A549 (cell line): Measurements from ENCODE around the gene NCF2. TPM values are rescaled to one million over a fixed set of nuclear protein-coding genes. Genes with fewer than 3 reads are reported as not detected.

Experiments
- ATAC-seq, 2 experiments: fragments of 200-7000 bp in 1 of 2; fragments of >200 bp in 1 of 2; cut with Nextera tagmentation in 1 of 2; cut with Tn5 transposase in 1 of 2; 3 replicates each; pipeline versions ENCODE4 v1.8.0 to v1.9.1; 2018 to 2020; ENCODE audit warnings: mild to moderate bottlenecking in 1 of 2, moderate library complexity in 1 of 2
- CTCF ChIA-PET: fragments of 300-600 bp; sonication (Branson Sonifier 250); formaldehyde crosslinking; extraction: SDS; loops from one replicate; lab custom pipeline; 2021; ENCODE audit warnings: antibody characterized with exemption, inconsistent platforms; lab: Yijun Ruan, JAX
- POLR2A ChIA-PET: fragments of 350-600 bp; formaldehyde crosslinking; extraction: SDS; loops from one replicate; lab custom pipeline; 2021; ENCODE audit warnings: antibody characterized with exemption, inconsistent platforms; lab: Yijun Ruan, JAX
- DNase-seq, 2 experiments: peaks; one replicate each; pipeline versions ENCODE4 v3.0.0 to v3.0.0-alpha.2; 2011 to 2016; ENCODE audit warnings: low read depth in 1 of 2, low spot score in 1 of 2
- FAIRE-seq: peaks from 2 replicates; lab custom pipeline; 2011; peaks lifted over from hg19 to GRCh38; lab: Jason Lieb, UNC
- H3K27ac ChIP-seq, 2 experiments: fragments of >200 bp; sonication (Bioruptor Twin); formaldehyde crosslinking; 3 replicates each; pipeline ENCODE4 v1.5.1; 2016 to 2017
- H3K4me1 ChIP-seq: fragments of >200 bp; sonication (Bioruptor Twin); formaldehyde crosslinking; 3 replicates; pipeline ENCODE4 v1.6.1; 2016
- H3K4me2 ChIP-seq: fragments of >200 bp; sonication (Bioruptor Twin); formaldehyde crosslinking; 3 replicates; pipeline ENCODE4 v1.6.1; 2016
- H3K4me3 ChIP-seq: fragments of >200 bp; sonication (Bioruptor Twin); formaldehyde crosslinking; 3 replicates; pipeline ENCODE4 v1.5.1; 2016
- H3K9me3 ChIP-seq: fragments of >200 bp; sonication (Bioruptor Twin); formaldehyde crosslinking; 3 replicates; pipeline ENCODE4 v1.6.1; 2016
- CBX2 ChIP-seq: fragments of 200-600 bp; sonication (generic); IDR thresholded peaks from 2 replicates; pipeline ENCODE4 v1.6.1; 2016; ENCODE audit warnings: low read depth, mild to moderate bottlenecking, borderline replicate concordance
- CBX8 ChIP-seq: fragments of 200-600 bp; sonication (generic); IDR thresholded peaks from 2 replicates; pipeline ENCODE4 v1.6.1; 2016
- CEBPB ChIP-seq, 2 experiments: fragments of >200 bp in 1 of 2; sonication (Bioruptor Twin) in 1 of 2; formaldehyde crosslinking in 1 of 2; IDR thresholded peaks; 2 replicates each; pipeline ENCODE4 v1.6.1; 2012 to 2016
- EP300 ChIP-seq, 2 experiments: fragments of >200 bp; sonication (Bioruptor Twin); formaldehyde crosslinking; IDR thresholded peaks; 2 replicates in 1 of 2; 3 replicates in 1 of 2; pipeline ENCODE4 v1.6.1; 2016 to 2017
- FOSL2 ChIP-seq, 2 experiments: fragments of 450-650 bp in 1 of 2; fragments of >200 bp in 1 of 2; sonication (Bioruptor Twin) in 1 of 2; formaldehyde crosslinking; IDR thresholded peaks; 2 replicates each; pipeline versions ENCODE4 v1.5.0 to v1.6.1; 2016 to 2020; ENCODE audit warnings: mild to moderate bottlenecking in 1 of 2, moderate library complexity in 1 of 2
- HDAC2 ChIP-seq: fragments of 200-600 bp; sonication (generic); IDR thresholded peaks from 2 replicates; pipeline ENCODE4 v1.6.1; 2016
- HEYL ChIP-seq: fragments of 250-450 bp; sonication (Bioruptor Pico); IDR thresholded peaks from 2 replicates; pipeline ENCODE4 v1.8.0; 2021; ENCODE audit warnings: mild to moderate bottlenecking, moderate library complexity
- HOXB5 ChIP-seq: fragments of 250-450 bp; sonication (Bioruptor Pico); IDR thresholded peaks from 2 replicates; pipeline ENCODE4 v1.5.0; 2020; ENCODE audit warnings: mild to moderate bottlenecking, moderate library complexity
- JUNB ChIP-seq: fragments of >200 bp; sonication (Bioruptor Twin); formaldehyde crosslinking; IDR thresholded peaks from 2 replicates; pipeline ENCODE4 v1.6.1; 2016
- KDM5A ChIP-seq: fragments of 200-600 bp; sonication (generic); IDR thresholded peaks from 2 replicates; pipeline ENCODE4 v1.6.1; 2016; ENCODE audit warnings: antibody characterized with exemption, mild to moderate bottlenecking
- PHF8 ChIP-seq: fragments of 200-600 bp; sonication (generic); IDR thresholded peaks from 2 replicates; pipeline ENCODE4 v1.6.1; 2016; ENCODE audit warnings: low read depth, mild to moderate bottlenecking, antibody characterized with exemption, moderate library complexity, borderline replicate concordance
- POLR2A ChIP-seq: IDR thresholded peaks from 2 replicates; pipeline ENCODE4 v1.6.1; 2012; ENCODE audit warnings: mild to moderate bottlenecking, low read length
- RAD21 ChIP-seq, 2 experiments: fragments of >200 bp in 1 of 2; sonication (Bioruptor Twin) in 1 of 2; formaldehyde crosslinking in 1 of 2; IDR thresholded peaks in 1 of 2; conservative IDR thresholded peaks in 1 of 2; 2 replicates in 1 of 2; 3 replicates in 1 of 2; pipeline ENCODE4 v1.6.1; 2012 to 2018; ENCODE audit warnings: inconsistent platforms in 1 of 2
- SMC3 ChIP-seq: fragments of >200 bp; sonication (Bioruptor Twin); formaldehyde crosslinking; IDR thresholded peaks from 3 replicates; pipeline ENCODE4 v1.6.1; 2018; ENCODE audit warnings: inconsistent platforms
- ZNF302 ChIP-seq: fragments of 250-450 bp; sonication (Bioruptor Pico); IDR thresholded peaks from 2 replicates; pipeline ENCODE4 v1.9.0; 2021; ENCODE audit warnings: inconsistent platforms, mild to moderate bottlenecking, moderate library complexity
- ZSCAN20 ChIP-seq: fragments of 250-450 bp; sonication (Bioruptor Pico); IDR thresholded peaks from 2 replicates; pipeline ENCODE4 v1.8.0; 2022; ENCODE audit warnings: mild to moderate bottlenecking, moderate library complexity
- WGBS: methylation state at CpG from one replicate; pipeline ENCODE4 v1.1.6; 2017; ENCODE audit errors: missing lambda C conversion rate; 5-methylcytosine and 5-hydroxymethylcytosine counted together
- polyA plus RNA-seq, 4 experiments: library from polyadenylated mRNA; depleted of rRNA in 3 of 4; stranded (reverse); fragments of >200 nt; fragmentation: RNase III in 1 of 4; extraction: RNeasy Plus Mini Kit Qiagen cat#74134 plus additional on column Dnase treatment in 1 of 4; gene quantifications; 2 replicates in 3 of 4; 3 replicates in 1 of 4; pipeline ENCODE4 v1.2.3, GENCODE V29; 2011 to 2017
- TF ChIP-seq, protein P1 (sequence below): fragments of >200 bp; sonication (Bioruptor Twin); formaldehyde crosslinking; IDR thresholded peaks from 3 replicates; pipeline ENCODE4 v1.5.1; 2016
- TF ChIP-seq, protein P2 (sequence below): IDR thresholded peaks from 2 replicates; pipeline ENCODE4 v1.6.1; 2012
- TF ChIP-seq, protein P3 (sequence below): fragments of 150-350 bp; IDR thresholded peaks from 2 replicates; pipeline ENCODE4 v1.6.1; 2014; ENCODE audit warnings: low read depth, mild to moderate bottlenecking, low read length

Gene NCF2
- polyA plus RNA-seq, 2 of the 4 experiments (the other 2 are of a cell fraction) = 4.5 to 4.6 TPM

DNA sequence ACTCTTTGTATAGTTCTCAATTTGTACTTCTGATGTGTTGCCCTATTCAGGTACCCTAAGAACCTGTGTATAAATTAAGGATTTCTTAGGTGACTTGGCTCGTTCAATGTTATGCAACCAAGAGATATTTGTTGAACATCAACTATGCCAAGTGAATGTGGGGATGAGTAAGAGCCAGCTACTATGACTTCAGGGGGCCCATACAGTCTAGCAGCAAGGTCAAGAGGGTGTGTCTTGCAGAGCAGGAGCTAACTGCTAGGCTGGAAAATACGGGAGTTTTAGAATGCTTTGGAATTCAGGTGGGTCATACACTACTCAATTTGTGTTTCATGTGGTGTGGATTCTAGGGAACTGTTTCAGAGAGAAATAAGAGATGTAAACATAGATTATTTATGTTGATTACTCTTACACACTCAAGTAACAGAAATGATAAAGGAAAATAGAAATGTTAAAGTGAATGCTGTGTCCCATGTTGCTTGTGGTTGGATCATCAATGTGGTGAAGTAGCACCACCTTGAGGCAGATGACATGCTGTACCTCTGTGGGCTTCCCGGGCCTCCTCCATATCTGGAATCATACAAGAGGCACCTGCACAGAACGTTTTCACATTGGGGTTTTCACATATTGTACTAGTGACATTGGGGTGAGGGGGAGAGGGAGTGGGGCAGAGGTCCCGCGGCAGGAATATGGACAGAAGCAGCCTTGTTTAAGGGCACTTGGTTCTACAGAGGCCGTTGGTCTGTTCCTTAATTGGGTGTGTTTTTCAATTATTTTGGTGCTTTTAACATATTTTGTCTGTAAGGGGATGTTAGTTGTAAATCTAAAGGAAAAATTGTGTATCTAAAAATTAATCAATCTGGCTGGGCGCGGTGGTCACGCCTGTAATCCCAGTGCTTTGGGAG lies 32.9 kb upstream of the NCF2 start:
- TF ChIP-seq PHF8 = no peak
- TF ChIP-seq, protein P1, sequence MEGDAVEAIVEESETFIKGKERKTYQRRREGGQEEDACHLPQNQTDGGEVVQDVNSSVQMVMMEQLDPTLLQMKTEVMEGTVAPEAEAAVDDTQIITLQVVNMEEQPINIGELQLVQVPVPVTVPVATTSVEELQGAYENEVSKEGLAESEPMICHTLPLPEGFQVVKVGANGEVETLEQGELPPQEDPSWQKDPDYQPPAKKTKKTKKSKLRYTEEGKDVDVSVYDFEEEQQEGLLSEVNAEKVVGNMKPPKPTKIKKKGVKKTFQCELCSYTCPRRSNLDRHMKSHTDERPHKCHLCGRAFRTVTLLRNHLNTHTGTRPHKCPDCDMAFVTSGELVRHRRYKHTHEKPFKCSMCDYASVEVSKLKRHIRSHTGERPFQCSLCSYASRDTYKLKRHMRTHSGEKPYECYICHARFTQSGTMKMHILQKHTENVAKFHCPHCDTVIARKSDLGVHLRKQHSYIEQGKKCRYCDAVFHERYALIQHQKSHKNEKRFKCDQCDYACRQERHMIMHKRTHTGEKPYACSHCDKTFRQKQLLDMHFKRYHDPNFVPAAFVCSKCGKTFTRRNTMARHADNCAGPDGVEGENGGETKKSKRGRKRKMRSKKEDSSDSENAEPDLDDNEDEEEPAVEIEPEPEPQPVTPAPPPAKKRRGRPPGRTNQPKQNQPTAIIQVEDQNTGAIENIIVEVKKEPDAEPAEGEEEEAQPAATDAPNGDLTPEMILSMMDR = peak; percentile 71
- peak; percentile 37 to 55; a peak in 1 of 4 replicates for TF ChIP-seq CEBPB (IDR thresholded peaks at IDR 0.05)
- TF ChIP-seq RAD21 (conservative IDR thresholded peaks at IDR 0.05 in 1 of 2, IDR thresholded peaks at IDR 0.05 in 1 of 2) = peak; percentile 76 to 77
- TF ChIP-seq ZNF302 (CRISPR knock-in tag) = no peak
- no peak for TF ChIP-seq FOSL2 (IDR thresholded peaks at IDR 0.05)
- TF ChIP-seq FOSL2 (CRISPR knock-in tag; IDR thresholded peaks at IDR 0.05) = peak; percentile 9; the same call in 1 of the 2 replicates
- peak; percentile 60 for TF ChIP-seq SMC3
- H3K4me3 ChIP-seq = no peak overlapping the region
- H3K4me2 ChIP-seq = peak overlapping the region; percentile 25
- DNase-seq (peak; percentile 43 to 78), ATAC-seq (peak; percentile 97 to 99), FAIRE-seq (peak; percentile 28)
- POLR2A ChIA-PET = interaction anchor here (0.6 to 1.4 kb wide), 2 partner anchors 9 to 14 kb away, joined by 3 to 6 read pairs; no protein-coding TSS in a partner anchor
- WGBS = 40% methylated on average over 10 of the region's 10 CpGs
- H3K4me1 ChIP-seq = peaks cover 37% of the 10 kb centered on the region
- CTCF ChIA-PET = interaction anchor here (0.6 to 3.4 kb wide), 32 partner anchors 10 to 1402 kb away, joined by 3 to 21 read pairs (median 4); no protein-coding TSS in a partner anchor
- no peaks in the 10 kb centered on the region for H3K9me3 ChIP-seq
- peak overlapping the region in 1 of 2 experiments; percentile 61; a peak in 3 of 6 replicates for H3K27ac ChIP-seq

DNA sequence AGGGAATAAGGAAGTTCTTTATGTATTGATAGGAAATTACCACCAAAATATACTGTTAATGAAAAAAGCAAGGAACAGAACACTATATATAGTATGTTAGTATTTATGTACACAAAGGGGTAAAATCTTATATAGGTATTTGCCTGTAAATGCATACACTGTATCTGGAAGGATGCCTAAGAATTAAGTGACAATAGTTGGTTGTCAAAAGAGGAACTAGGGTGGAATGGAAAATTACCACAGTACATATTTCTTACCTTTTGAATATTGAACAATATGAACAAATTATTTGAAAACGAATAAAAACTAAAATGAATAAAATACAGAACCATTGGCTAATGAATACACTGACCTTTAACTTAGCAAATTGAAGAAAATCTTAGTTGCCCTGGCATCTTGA lies 31.8 kb upstream of the NCF2 start:
- WGBS = 75% methylated on average over 1 of the region's 1 CpG
- Histone ChIP-seq H3K4me2 (no peak overlapping the region), H3K4me1 (peaks cover 31% of the 10 kb centered on the region), H3K27ac (no peak overlapping the region), H3K9me3 (no peaks in the 10 kb centered on the region)
- CTCF ChIA-PET = interaction anchor here (0.8 to 3.4 kb wide), 9 partner anchors 11 to 361 kb away, joined by 3 to 21 read pairs (median 4); no protein-coding TSS in a partner anchor
- DNase-seq = no peak
- no peak for TF ChIP-seq CBX8
- no peak for TF ChIP-seq SMC3
- no peak for TF ChIP-seq ZNF302 (CRISPR knock-in tag)
- no peak for TF ChIP-seq HDAC2
- TF ChIP-seq, protein P2, sequence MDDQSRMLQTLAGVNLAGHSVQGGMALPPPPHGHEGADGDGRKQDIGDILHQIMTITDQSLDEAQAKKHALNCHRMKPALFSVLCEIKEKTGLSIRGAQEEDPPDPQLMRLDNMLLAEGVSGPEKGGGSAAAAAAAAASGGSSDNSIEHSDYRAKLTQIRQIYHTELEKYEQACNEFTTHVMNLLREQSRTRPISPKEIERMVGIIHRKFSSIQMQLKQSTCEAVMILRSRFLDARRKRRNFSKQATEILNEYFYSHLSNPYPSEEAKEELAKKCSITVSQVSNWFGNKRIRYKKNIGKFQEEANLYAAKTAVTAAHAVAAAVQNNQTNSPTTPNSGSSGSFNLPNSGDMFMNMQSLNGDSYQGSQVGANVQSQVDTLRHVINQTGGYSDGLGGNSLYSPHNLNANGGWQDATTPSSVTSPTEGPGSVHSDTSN = no peak
- TF ChIP-seq, protein P3, sequence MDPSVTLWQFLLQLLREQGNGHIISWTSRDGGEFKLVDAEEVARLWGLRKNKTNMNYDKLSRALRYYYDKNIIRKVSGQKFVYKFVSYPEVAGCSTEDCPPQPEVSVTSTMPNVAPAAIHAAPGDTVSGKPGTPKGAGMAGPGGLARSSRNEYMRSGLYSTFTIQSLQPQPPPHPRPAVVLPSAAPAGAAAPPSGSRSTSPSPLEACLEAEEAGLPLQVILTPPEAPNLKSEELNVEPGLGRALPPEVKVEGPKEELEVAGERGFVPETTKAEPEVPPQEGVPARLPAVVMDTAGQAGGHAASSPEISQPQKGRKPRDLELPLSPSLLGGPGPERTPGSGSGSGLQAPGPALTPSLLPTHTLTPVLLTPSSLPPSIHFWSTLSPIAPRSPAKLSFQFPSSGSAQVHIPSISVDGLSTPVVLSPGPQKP = no peak
- TF ChIP-seq CBX2 = no peak
- TF ChIP-seq HOXB5 = no peak
- TF ChIP-seq EP300 (IDR thresholded peaks at IDR 0.05) = no peak
- no peak for TF ChIP-seq ZSCAN20 (CRISPR knock-in tag)
- no peak for TF ChIP-seq JUNB
- TF ChIP-seq POLR2A = no peak
- TF ChIP-seq KDM5A = no peak
- no peak for TF ChIP-seq HEYL (CRISPR knock-in tag)
- TF ChIP-seq, all 56 proteins: peak for 0
- H3K4me3 ChIP-seq = no peak overlapping the region
- POLR2A ChIA-PET = interaction anchor here (1.4 kb wide), 1 partner anchor 13 kb away, joined by 6 read pairs; no protein-coding TSS in a partner anchor
- FAIRE-seq = no peak
- no peak for ATAC-seq
